Measurements from ENCODE around the gene ZCCHC18.

ZCCHC18 gene

GRCh38 chrX:104117759-104118158 lies 5.4 kb downstream of the ZCCHC18 start:
- no peaks in the 10 kb centered on the region for H3K36me3 ChIP-seq (ENCODE audit: control insufficient read depth in 2 of 2, insufficient read depth in 1 of 2, low read length in 2 of 2)
- no peak for TF ChIP-seq ZNF223 (tag by site-specific recombination; IDR thresholded peaks at IDR 0.05)
- no peaks in the 10 kb centered on the region; the same call in 1 of the 2 replicates for H3K9me3 ChIP-seq (ENCODE audit: control insufficient read depth, insufficient read depth, low read depth, low read length)
- POLR2A ChIA-PET, result no interaction called here
- H3K4me3 ChIP-seq (ENCODE audit: low read depth, low read length), result no peak overlapping the region
- CTCF ChIA-PET, result interaction anchor here (0.5 to 1.0 kb wide), 2 partner anchors 9 to 19 kb away, joined by 3 to 4 read pairs; no protein-coding TSS in a partner anchor
- no peaks in the 10 kb centered on the region for H3K4me1 ChIP-seq (ENCODE audit: control insufficient read depth, insufficient read depth, low read length)
- H3K27ac ChIP-seq (ENCODE audit: extremely low read depth, low read depth, low read length), result no peak overlapping the region

GRCh38 chrX:104118765-104119164 lies 6.4 kb downstream of the ZCCHC18 start:
- TF ChIP-seq ZNF223 (tag by site-specific recombination; IDR thresholded peaks at IDR 0.05), result no peak
- peak; percentile 44; the same call in 1 of the 2 replicates for TF ChIP-seq ZBTB44 (tag by site-specific recombination; IDR thresholded peaks at IDR 0.05)
- TF ChIP-seq ZBTB17 (tag by site-specific recombination; IDR thresholded peaks at IDR 0.05), result peak; percentile 46; the same call in 1 of the 2 replicates
- ChIA-PET CTCF (interaction anchor here (2.7 kb wide), 1 partner anchor 18 kb away, joined by 22 read pairs; no protein-coding TSS in a partner anchor), POLR2A (no interaction called here)
- H3K36me3 ChIP-seq (ENCODE audit: control insufficient read depth in 2 of 2, insufficient read depth in 1 of 2, low read length in 2 of 2), result no peaks in the 10 kb centered on the region
- H3K27ac ChIP-seq (ENCODE audit: extremely low read depth, low read depth, low read length), result no peak overlapping the region
- H3K4me3 ChIP-seq (ENCODE audit: low read depth, low read length), result no peak overlapping the region
- H3K4me1 ChIP-seq (ENCODE audit: control insufficient read depth, insufficient read depth, low read length), result no peaks in the 10 kb centered on the region
- no peaks in the 10 kb centered on the region; the same call in 1 of the 2 replicates for H3K9me3 ChIP-seq (ENCODE audit: control insufficient read depth, insufficient read depth, low read depth, low read length)

GRCh38 chrX:104122829-104123228 lies 10.5 kb downstream of the ZCCHC18 start:
- ChIA-PET CTCF (interaction anchor here (0.6 to 1.6 kb wide), 2 partner anchors 14 to 262 kb away, joined by 3 to 9 read pairs; no protein-coding TSS in a partner anchor), POLR2A (no interaction called here)
- Histone ChIP-seq H3K27ac (ENCODE audit: extremely low read depth, low read depth, low read length) (no peak overlapping the region), H3K4me1 (ENCODE audit: control insufficient read depth, insufficient read depth, low read length) (no peaks in the 10 kb centered on the region), H3K4me3 (ENCODE audit: low read depth, low read length) (no peak overlapping the region), H3K9me3 (ENCODE audit: control insufficient read depth, insufficient read depth, low read depth, low read length) (no peaks in the 10 kb centered on the region; the same call in 1 of the 2 replicates), H3K36me3 (ENCODE audit: control insufficient read depth in 2 of 2, insufficient read depth in 1 of 2, low read length in 2 of 2) (no peaks in the 10 kb centered on the region)
- TF ChIP-seq ZNF155 (tag by site-specific recombination; IDR thresholded peaks at IDR 0.05) (no peak), ZNF560 (tag by site-specific recombination; IDR thresholded peaks at IDR 0.05; ENCODE audit: borderline replicate concordance) (no peak), ZBTB44 (tag by site-specific recombination; IDR thresholded peaks at IDR 0.05) (no peak), MZF1 (tag by site-specific recombination; IDR thresholded peaks at IDR 0.05; ENCODE audit: borderline replicate concordance) (no peak), ZNF354C (tag by site-specific recombination; IDR thresholded peaks at IDR 0.05; ENCODE audit: borderline replicate concordance, low read depth) (no peak), BCL11A (tag by site-specific recombination; IDR thresholded peaks at IDR 0.05; ENCODE audit: low read depth) (no peak), ZBTB6 (tag by site-specific recombination; IDR thresholded peaks at IDR 0.05) (no peak), ZSCAN5A (tag by site-specific recombination; IDR thresholded peaks at IDR 0.05) (no peak)

- Histone ChIP-seq H3K36me3 (ENCODE audit: control insufficient read depth in 2 of 2, insufficient read depth in 1 of 2, low read length in 2 of 2) (peaks cover 0 to 18% of the 10 kb centered on the region in 2 experiments; a peak in 1 of 3 replicates), H3K27ac (ENCODE audit: extremely low read depth, low read depth, low read length) (no peak overlapping the region), H3K9me3 (ENCODE audit: control insufficient read depth, insufficient read depth, low read depth, low read length) (no peaks in the 10 kb centered on the region), H3K4me1 (ENCODE audit: control insufficient read depth, insufficient read depth, low read length) (no peaks in the 10 kb centered on the region), H3K4me3 (ENCODE audit: low read depth, low read length) (no peak overlapping the region)
- CTCF ChIA-PET, result interaction anchor here (0.7 to 2.2 kb wide), 3 partner anchors 9 to 14 kb away, joined by 3 to 10 read pairs (median 10); no protein-coding TSS in a partner anchor
- TF ChIP-seq ZNF335 (tag by site-specific recombination; conservative IDR thresholded peaks at IDR 0.05), result no peak
- POLR2A ChIA-PET, result no interaction called here
Observed at GRCh38 chrX:104126856-104127255, 14.5 kb downstream of the ZCCHC18 start.

Measured in HEK293 (cell line).